ENCODE results near the gene ITCH.
"Not testable (repeated sequence)": the region's sequence is repeated elsewhere in the genome, so short reads cannot be mapped to it uniquely, and the experiment has no call there.

The ITCH gene

GRCh38 chr20:34382877-34383455, 19.9 kb downstream of the ITCH start:
- DNase-seq, result not testable (repeated sequence)

GRCh38 chr20:34385464-34385863, 22.4 kb downstream of the ITCH start:
- DNase-seq, result no peak

GRCh38 chr20:34388000-34388399, 24.9 kb downstream of the ITCH start:
- DNase-seq, result no peak

GRCh38 chr20:34388678-34389077, 25.6 kb downstream of the ITCH start:
- no peak for DNase-seq

GRCh38 chr20:34389206-34389953, 26.3 kb downstream of the ITCH start:
- DNase-seq, result no peak

- no peak for DNase-seq
Measured at GRCh38 chr20:34389954-34390555, 27.0 kb downstream of the ITCH start.

- no peak for DNase-seq
Measured at GRCh38 chr20:34396408-34396807, 33.3 kb downstream of the ITCH start.

GRCh38 chr20:34397096-34397495, 34.0 kb downstream of the ITCH start:
- DNase-seq, result no peak

- DNase-seq, result not testable (repeated sequence)
Measured at GRCh38 chr20:34400776-34401175, 37.7 kb downstream of the ITCH start.

GRCh38 chr20:34401741-34402455, 38.8 kb downstream of the ITCH start:
- no peak for DNase-seq

GRCh38 chr20:34402461-34402860, 39.4 kb downstream of the ITCH start:
- no peak for DNase-seq

GRCh38 chr20:34403063-34403827, 40.2 kb downstream of the ITCH start:
- peak; percentile 19 for DNase-seq

- no peak for DNase-seq
Measured at GRCh38 chr20:34403908-34404307, 40.8 kb downstream of the ITCH start.

- no peak for DNase-seq
Measured at GRCh38 chr20:34404803-34405202, 41.7 kb downstream of the ITCH start.

GRCh38 chr20:34405247-34405651, 42.2 kb downstream of the ITCH start:
- DNase-seq, result not testable (repeated sequence)

- not testable (repeated sequence) for DNase-seq
Measured at GRCh38 chr20:34405942-34406341, 42.9 kb downstream of the ITCH start.

- DNase-seq, result no peak
Measured at GRCh38 chr20:34407962-34408474, 44.9 kb downstream of the ITCH start.

- DNase-seq, result no peak
Measured at GRCh38 chr20:34410336-34410735, 47.3 kb downstream of the ITCH start.

GRCh38 chr20:34412453-34412852, 49.4 kb downstream of the ITCH start:
- DNase-seq, result no peak

GRCh38 chr20:34414525-34414924, 51.5 kb downstream of the ITCH start:
- DNase-seq, result not testable (repeated sequence)

- DNase-seq, result no peak
Measured at GRCh38 chr20:34415079-34415478, 52.0 kb downstream of the ITCH start.

GRCh38 chr20:34420146-34420545, 57.1 kb downstream of the ITCH start:
- no peak for DNase-seq

- no peak for DNase-seq
Measured at GRCh38 chr20:34420975-34421374, 57.9 kb downstream of the ITCH start.

Data from eye (tissue), 1 donor.